ENCODE data around the gene IL17D. TPM values are rescaled to one million over a fixed set of nuclear protein-coding genes. Genes with fewer than 3 reads are reported as not detected.

The IL17D gene
- total RNA-seq, 4 donors from 2014 or later = 1.1 to 1.4 TPM; not detected in 2

DNA sequence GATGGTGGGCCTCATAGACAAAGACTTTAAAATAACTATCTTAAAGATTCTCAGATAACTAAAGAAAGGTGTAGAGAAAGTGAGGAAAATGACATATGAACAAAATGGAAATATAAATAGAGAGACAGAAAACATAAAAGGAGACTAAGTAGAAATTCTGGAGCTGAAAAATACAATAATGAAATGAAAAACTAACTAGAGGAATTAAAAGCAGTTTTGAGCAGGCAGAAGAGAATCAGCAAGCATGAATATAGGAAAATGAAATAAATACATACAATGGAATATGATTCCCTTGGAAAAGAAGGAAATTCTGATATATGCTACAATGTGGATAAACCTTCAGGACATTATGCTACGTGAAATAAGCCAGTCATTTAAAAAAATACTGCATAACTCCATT, 66.3 kb downstream of the IL17D start:
- Histone ChIP-seq H3K27ac (no peak overlapping the region), H3K4me1 (peaks cover 0 to 12% (median 9%) of the 10 kb centered on the region in 4 donors), H3K27me3 (no peaks in the 10 kb centered on the region), H3K4me3 (no peak overlapping the region), H3K36me3 (peaks cover 0 to 5% (median 0%) of the 10 kb centered on the region in 4 donors), H3K9me3 (peaks cover 0 to 6% of the 10 kb centered on the region in 2 donors)
- DNase-seq = no peak
- 97 to 100% methylated on average over 1 of the region's 1 CpG for WGBS, 2 donors (ENCODE audit: low coverage in 1 of 2)
- intact Hi-C loops (cut with DNase I; ENCODE audit: low total_unique reads) = no loop called here
- TF ChIP-seq EP300 (IDR thresholded peaks at IDR 0.05; ENCODE audit: low read depth) = no peak
- TF ChIP-seq, protein P1, sequence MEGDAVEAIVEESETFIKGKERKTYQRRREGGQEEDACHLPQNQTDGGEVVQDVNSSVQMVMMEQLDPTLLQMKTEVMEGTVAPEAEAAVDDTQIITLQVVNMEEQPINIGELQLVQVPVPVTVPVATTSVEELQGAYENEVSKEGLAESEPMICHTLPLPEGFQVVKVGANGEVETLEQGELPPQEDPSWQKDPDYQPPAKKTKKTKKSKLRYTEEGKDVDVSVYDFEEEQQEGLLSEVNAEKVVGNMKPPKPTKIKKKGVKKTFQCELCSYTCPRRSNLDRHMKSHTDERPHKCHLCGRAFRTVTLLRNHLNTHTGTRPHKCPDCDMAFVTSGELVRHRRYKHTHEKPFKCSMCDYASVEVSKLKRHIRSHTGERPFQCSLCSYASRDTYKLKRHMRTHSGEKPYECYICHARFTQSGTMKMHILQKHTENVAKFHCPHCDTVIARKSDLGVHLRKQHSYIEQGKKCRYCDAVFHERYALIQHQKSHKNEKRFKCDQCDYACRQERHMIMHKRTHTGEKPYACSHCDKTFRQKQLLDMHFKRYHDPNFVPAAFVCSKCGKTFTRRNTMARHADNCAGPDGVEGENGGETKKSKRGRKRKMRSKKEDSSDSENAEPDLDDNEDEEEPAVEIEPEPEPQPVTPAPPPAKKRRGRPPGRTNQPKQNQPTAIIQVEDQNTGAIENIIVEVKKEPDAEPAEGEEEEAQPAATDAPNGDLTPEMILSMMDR (IDR thresholded peaks at IDR 0.05) = no peak
- no peak for TF ChIP-seq POLR2AphosphoS5 (IDR thresholded peaks at IDR 0.05)
- TF ChIP-seq POLR2A (IDR thresholded peaks at IDR 0.05) = no peak
- in situ Hi-C loops (cut with MboI; ENCODE audit: low pct_ligation_motif_present in 1 of 4, low pct_unique_long_range_greater_than_20kb in 1 of 4, low sequenced_read_pairs in 3 of 4) = no loop called here

Other genes starting within 250 kb of the IL17D start
- 100 to 1,000 TPM in 3 of 4 donors, 10 to 100 TPM in 1; 75.0 to 188 (median 145) TPM for gene CRYL1, start 177.8 kb upstream of the IL17D start, total RNA-seq
- 10 to 100 TPM in 3 of 4 donors, 1 to 10 TPM in 1; 3.4 to 22.9 (median 16.6) TPM for gene IFT88, start 136.5 kb upstream of the IL17D start, total RNA-seq
- gene EEF1AKMT1, start 70.3 kb downstream of the IL17D start, total RNA-seq = 1 to 10 TPM in 2 of 4 donors, not detected in 2; 3.0 to 8.6 TPM
- 10 to 100 TPM; 11.7 to 25.2 (median 13.3) TPM for gene XPO4, start 199.0 kb downstream of the IL17D start, total RNA-seq

Data from transverse colon (tissue), 4 donors.